Left colon (tissue), 2 donors: ENCODE data around the gene KRT72. TPM values are rescaled to one million over a fixed set of nuclear protein-coding genes. Genes with fewer than 3 reads are reported as not detected.

ENCODE experiments used
- ATAC-seq: fragments of 200-7000 bp; cut with Tn5 transposase; one replicate; pipeline ENCODE4 v1.9.1; 2020; ENCODE audit warnings: mild to moderate bottlenecking, moderate library complexity
- DNase-seq, 2 donors: peaks; one replicate each; pipeline ENCODE4 v3.0.0-alpha.2; 2020
- intact Hi-C, 2 donors: fragments of 100-400 bp; cut with DNase I in 1 of 2; cut with micrococcal nuclease in 1 of 2; formaldehyde crosslinking; loops; one replicate each; pipeline versions ENCODE4 v1.11.2 to v1.14.0; 2022; cut with DNase I, micrococcal nuclease
- long read RNA-seq: library from polyadenylated mRNA; unstranded; transcript quantifications from one replicate; pipeline ENCODE4 v2.0.0, GENCODE V29; 2021
- total RNA-seq, 2 donors: library from RNA; stranded (reverse); fragmentation: NEBNext Ultra II Directional; extraction: Animal tissue kit (Norgen Biotek cat#: 25700); gene quantifications; one replicate each; pipeline ENCODE4 v1.2.1, GENCODE V29; 2021
- donor health status: DM: no; HTN: no; CAD: no.
- donor health status: DM: yes; HTN: yes; CAD: no.

The KRT72 gene
- not detected for total RNA-seq
- long read RNA-seq: 0 reads

GRCh38 chr12:52600941-52601481 is at the start of gene KRT72:
Gene KRT72, minus strand, starts transcription at chr12:52601463. Its CDS starts 11 bp downstream, at chr12:52601452.
- intact Hi-C loops: no loop called here
- DNase-seq (no peak), ATAC-seq (no peak)

- ATAC-seq (peak; percentile 63), DNase-seq (peak; percentile 7 to 45)
- intact Hi-C loops: no loop called here
Measured at GRCh38 chr12:52650520-52651081, 49.3 kb upstream of the KRT72 start.

GRCh38 chr12:52649066-52649465 is 47.8 kb upstream of the KRT72 start:
- no peak for ATAC-seq
- intact Hi-C loops: no loop called here
- DNase-seq: no peak

DNA sequence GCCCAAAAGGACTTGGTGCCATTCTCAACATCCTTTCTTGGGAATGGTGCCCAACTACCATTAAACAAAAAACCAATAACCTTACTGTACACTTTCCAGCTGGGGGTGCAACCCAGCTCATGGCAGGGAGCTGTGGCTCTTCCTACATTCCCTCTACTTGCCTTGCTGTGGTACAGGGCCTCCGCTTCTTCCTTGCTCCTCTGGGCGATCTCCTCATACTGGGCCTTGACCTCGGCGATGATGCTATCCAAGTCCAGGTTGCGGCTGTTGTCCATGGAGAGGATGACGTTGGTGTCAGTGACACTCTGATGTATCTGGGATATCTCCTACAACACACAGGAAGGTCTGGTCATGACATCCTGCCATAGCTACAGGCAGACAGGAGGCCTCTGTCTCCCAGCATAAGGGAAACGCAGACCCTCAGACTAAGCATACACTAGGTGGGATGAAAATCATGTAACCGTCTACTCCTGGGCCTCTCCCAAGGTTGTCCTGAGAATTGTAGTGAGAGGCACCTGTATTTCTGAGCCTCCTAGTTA is 46.8 kb upstream of the KRT72 start:
- intact Hi-C loops: no loop called here
- ATAC-seq: no peak
- DNase-seq: no peak

DNA sequence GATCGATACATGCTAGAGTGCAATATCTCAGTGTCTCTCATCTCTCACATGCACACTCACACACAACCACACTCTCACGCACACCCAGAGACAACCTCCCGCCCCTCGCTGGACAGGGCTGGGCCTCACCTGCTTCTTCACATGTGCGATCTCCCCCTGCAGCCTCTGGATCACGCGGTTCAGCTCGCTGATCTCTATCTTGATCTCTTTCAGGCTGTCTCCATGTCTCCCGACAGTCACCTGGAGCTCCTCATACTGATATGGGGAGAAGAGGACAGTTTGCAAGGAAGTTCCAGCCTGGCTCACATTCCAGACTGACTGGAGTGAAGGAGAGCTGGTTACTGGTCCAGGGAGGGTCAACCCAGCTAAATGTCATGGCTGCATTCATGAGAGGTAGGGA is 46.3 kb upstream of the KRT72 start:
- ATAC-seq (no peak), DNase-seq (no peak)
- intact Hi-C loops: no loop called here

DNA sequence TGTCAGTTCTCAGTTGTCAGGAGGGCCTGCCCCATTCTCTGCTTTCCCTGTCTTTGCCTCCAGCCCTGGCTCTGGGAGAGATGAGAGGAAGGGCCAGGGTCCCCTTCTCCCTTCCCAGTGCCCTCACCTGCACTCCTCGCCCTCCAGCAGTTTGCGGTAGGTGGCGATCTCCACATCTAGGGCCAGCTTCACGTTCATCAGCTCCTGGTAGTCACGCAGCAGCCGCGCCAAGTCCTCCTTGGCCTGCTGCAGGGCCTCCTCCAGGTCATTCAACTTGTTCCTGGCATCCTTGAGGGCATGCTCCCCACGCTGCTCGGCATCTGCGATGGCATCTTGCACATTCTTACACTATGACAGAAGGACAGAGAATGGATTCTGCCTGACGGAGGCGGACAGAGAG is 45.4 kb upstream of the KRT72 start:
- no peak for ATAC-seq
- intact Hi-C loops: no loop called here
- no peak for DNase-seq

GRCh38 chr12:52645982-52646381 is 44.7 kb upstream of the KRT72 start:
- intact Hi-C loops: no loop called here
- peak; percentile 54 for ATAC-seq
- DNase-seq: no peak

- DNase-seq: no peak
- peak; percentile 60 for ATAC-seq
- intact Hi-C loops: no loop called here
Measured at GRCh38 chr12:52645120-52645761, 44.0 kb upstream of the KRT72 start.

DNA sequence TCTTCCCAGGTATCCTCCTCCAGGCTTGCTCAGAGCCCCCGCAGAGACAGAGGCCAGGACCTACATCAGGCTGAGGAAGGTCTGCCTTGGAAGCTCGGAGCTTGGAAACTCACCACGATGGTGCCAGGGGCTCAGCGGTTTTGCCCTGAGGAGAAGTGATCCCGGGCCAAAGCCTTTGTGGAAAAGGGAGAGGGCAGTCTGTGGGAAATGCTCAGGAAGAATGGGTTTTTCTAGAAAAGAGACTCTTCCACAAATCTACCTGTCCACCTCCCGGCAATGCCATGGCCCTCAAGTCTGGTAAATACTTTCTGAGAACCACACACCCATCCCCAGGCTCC is 42.8 kb upstream of the KRT72 start:
- DNase-seq: no peak
- intact Hi-C loops: no loop called here
- ATAC-seq: no peak

DNA sequence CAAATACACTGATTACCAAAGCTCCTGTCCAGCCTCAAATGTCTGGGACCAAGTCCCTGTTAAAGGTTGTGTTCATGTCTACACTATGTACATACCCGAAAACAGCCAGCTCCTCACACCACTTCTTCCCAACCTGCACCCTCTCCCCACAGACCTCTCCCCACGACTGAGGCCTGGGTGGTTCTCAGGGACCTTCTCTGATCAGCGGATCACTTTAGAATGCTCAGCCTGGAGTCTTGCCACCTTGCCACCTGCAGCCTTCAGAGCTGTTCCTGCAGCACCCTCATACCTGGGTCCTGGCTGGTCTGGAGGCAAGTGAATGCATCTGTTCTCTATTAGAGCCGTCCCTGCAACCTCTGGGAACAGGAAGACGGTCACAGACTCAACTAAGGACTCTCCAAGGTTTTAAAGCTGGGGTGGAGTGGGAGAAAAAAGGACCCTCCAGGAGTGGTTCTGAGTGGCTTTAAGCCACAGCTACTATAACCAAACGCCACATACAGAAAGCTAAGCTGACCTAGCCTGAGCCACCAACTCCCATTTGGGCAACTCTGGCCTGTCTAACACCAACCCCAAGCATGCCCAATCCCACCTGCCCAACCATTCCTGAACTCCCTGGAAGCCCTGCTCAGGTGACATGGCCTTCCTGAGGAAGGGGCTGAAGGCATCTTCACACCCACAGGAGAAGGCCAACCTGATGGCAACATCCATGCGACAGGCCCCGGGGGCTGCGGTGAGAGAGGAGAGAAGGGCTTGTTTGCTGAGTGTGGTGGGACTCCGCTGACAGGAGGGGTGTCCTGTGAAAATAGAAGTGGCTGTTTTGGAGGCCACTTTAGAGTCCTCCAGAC is 42.2 kb upstream of the KRT72 start:
- ATAC-seq (no peak), DNase-seq (no peak)
- intact Hi-C loops: no loop called here

DNA sequence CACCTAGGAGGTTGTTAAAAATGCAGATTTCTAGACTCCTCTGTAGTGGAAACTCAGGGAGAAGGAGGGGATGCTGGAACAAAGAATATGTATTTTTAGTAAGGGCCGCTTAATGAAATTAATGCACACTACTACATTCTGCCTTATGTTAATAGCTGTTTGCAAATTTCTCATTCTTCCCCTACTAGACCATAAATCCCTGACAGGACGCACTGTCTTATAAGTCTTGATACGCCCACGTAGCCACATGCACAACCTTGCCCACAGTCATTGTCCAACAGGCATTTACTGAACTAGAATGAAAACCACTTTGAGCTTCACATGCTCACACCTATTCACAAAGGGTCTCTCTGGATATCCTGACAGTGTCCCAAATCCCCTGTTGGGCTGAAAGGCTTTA is 40.2 kb upstream of the KRT72 start:
- intact Hi-C loops: no loop called here
- ATAC-seq (no peak), DNase-seq (no peak)

- no peak for DNase-seq
- intact Hi-C loops: no loop called here
- no peak for ATAC-seq
Measured at GRCh38 chr12:52637299-52637698, 36.0 kb upstream of the KRT72 start.

- DNase-seq: no peak
- intact Hi-C loops: no loop called here
- ATAC-seq: no peak
Measured at GRCh38 chr12:52636592-52637258, 35.5 kb upstream of the KRT72 start.

DNA sequence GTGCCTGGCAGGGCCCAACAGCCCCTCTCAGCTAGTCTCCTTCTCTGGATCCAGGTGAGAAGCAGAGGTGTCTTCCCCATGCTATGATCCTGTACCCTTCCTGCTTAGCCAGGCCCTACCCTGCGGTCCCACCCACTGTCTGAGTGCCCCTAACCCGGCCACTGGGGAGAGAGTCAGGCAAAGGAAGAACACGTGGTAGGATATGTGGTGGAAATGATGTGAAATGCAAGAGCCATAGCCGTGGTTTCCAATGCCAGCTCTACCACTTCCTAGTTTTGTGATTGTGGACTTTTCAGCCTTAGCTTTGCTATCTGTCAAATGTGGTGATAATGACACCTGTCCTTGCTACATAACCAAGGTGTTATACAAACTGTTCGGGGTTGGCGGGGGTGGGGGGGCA is 34.9 kb upstream of the KRT72 start:
- DNase-seq (no peak), ATAC-seq (no peak)
- intact Hi-C loops: no loop called here

DNA sequence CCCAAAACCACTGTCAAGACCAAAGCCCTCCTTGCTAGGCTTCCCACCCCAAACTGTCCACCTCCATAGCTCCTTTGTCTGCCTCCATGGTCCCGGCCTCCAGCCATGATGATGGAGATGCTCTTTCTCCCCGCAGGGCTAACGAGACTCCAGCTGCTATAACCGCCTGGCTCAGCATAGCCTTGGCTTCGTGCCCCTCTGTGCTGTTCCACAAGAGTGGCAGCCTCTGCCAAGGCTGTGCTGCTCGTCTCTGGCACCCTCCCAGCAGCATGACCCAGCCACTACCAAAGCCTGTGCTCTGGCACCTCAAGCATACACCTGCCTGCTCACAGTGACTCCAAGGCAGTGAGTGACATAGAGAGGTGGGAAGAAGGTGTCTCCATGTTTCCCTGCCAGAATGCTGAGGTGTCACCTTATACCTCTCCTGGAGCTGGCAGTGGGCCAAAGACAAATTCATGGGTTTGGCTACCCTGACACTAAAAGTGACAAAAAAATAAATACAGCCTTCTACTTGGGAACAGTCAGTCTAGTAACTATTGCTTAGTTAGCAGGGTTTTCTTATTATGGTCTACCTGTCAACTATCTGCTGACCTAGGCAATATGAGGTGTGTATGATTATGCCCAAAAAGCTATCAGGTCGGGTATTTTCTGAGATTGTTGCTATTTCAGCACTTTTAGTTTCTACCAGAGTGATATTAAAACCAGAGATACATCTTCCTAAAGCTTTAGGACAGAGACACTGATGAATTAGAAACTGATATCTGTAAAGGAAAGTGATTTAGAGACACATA is 33.2 kb upstream of the KRT72 start:
- intact Hi-C loops: no loop called here
- ATAC-seq (no peak), DNase-seq (peak in 1 of 2 donors; percentile 37)

DNA sequence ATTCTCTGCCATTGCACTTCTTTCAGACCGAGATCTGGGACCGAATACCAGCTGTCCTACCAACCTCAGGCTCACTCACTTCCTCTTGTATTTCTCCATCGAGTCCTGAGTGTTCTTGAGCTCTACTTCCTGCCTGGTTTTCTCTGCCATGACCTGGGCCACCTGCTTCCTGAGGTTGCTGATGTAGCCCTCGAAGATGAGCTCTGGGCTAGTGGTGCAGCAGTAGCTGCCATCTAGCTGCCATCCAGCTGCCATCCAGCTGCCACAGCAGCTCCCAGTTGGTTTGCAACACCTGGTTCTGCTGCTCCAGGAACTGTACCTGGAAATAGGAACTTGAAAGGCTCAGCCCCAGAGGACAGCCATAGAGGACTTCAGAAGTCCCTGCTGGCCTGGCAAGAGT is 32.1 kb upstream of the KRT72 start:
- intact Hi-C loops: no loop called here
- ATAC-seq (no peak), DNase-seq (no peak)

- no peak for ATAC-seq
- DNase-seq: no peak
- intact Hi-C loops: no loop called here
Measured at GRCh38 chr12:52632656-52633055, 31.4 kb upstream of the KRT72 start.

DNA sequence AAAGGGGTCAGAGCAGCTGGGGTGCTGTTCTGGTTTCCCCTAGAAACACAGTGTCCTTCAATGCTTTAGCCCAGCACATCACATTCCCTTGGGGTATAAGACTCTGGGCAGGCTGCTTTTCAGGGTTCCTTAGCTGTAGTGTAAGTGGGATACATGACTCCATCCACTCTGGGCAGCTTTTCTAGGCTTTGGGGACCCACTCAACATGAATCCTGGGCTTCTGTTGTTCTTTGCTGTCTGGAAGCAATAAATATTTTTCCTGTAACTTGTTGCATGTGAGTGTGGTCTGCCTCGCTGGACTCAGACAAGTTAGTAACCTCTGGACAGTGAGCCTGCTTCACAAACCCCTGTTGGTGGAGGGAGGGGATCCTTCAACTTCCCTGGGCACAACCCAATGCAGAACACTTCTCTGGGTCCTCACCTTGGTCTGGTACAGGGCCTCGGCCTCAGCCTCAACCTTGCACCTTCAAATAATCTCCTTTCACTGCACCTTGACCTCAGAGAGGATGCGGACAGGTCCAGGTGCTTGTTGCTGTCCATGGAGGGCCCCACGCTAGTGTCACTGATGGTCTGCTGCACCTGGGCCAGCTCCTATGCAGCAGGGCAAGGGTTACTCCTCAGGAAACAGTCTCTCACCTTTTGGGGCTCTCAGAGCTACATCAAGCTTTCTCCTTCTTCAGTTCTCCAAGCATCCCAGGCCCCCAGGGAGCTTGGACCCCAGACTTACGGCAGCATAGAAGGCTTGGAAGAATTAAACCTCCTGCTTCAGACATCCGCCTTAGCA is 30.6 kb upstream of the KRT72 start:
- intact Hi-C loops: no loop called here
- no peak for ATAC-seq
- DNase-seq: no peak
